K562 treated with DMSO at 1 percent for 24 hours (cell line): ENCODE measurements around the gene RPS3. TPM values are rescaled to one million over a fixed set of nuclear protein-coding genes. Genes with fewer than 3 reads are reported as not detected.

Experiments
- total RNA-seq: library from RNA; unstranded; fragments of 300-600 nt; gene quantifications from 2 replicates; pipeline ENCODE4 v1.2.3, GENCODE V29; 2022; ENCODE audit warnings: low read depth; ENCODE audit not compliant: insufficient read depth

RPS3 gene
- 5,373 and 5,444 TPM in 2 replicates for total RNA-seq

DNA sequence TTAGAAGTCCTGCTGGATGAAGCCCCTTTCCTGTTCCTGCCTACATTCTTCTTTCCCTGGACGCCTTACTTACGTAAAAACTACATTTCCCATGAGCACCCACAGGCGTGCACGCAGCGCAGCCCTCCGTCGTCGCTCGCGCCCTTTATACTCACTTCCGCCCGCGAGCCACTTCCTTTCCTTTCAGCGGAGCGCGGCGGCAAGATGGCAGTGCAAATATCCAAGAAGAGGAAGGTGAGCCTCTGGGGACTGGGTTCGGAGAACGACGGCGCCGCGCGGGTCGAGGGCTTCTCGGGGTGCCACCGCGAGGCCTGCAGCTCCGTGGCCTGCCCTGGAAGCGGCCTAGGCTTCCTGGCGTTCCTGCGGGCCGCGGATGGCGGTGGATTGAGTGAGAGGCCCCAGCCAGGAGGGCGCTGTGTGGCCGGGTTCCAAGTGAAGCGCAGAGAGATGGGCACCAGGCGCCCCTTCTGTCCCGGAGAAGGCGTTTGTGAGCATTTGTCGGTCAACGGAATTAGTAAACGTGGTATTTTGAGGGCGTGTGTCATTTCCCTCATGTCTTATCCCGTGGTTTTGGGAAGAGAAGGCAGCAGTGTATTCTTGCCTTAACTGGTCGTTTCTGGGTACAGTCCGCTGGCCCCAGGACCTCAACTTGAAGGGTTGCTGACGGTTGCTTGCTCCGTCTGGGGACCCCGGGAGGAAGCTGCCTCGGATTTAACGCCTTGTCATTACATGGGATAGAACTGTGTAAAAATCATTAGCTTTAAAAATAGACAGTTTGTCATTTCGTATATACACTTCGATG is at the start of gene RPS3:
RPS3 (plus strand) TSS at position 175 of the 802 bp plus-strand sequence; CDS start at position 205, 30 bp downstream.

DNA sequence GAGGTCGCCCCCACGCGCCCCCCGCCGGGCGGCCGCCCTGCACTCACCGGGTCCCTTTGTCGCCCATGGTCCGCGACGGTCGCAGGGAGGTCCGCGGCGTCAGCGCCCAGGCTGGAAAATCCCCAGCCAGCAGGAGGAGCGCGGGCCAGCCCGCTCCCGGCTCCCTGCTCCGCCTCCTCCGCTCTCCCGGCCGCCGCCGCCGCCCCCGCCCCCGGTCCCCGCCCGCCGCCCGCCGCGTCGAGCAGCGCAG is 47.9 kb upstream of the RPS3 start, which contains the start of gene ARRB1:
ARRB1 (minus strand) TSS at position 121 of the 250 bp plus-strand sequence; CDS start at position 67, 54 bp downstream.

DNA sequence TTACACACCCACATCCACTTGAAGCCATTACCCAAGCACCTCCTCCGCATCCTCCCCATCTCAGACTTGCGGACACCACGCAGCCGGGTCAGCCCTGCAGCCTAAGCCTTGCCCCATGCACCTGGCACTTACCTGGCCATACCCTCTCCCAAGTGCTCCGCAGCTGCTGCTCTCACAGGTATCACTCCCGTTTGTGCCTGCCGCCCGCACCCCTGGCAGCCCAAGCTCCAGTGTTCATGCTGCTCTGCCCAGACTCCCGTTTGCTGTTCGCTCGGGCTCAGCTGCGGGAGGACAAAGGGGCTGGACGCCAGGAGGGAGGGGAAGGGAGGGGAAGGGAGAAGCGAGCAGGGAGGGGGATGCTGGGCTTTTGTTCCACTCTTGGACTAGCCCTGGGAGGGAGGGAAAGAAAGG is 33.6 kb downstream of the RPS3 start, which contains the start of gene KLHL35:
KLHL35 (minus strand) TSS at position 293 of the 411 bp plus-strand sequence. CDS start 2,574 bp downstream, outside the sequence.

Other genes starting within 250 kb of the RPS3 start
- gene SLCO2B1, start 248.4 kb upstream of the RPS3 start, total RNA-seq = 14.8 and 19.7 TPM in 2 replicates
- 0.23 and 0.36 TPM in 2 replicates for gene TPBGL, start 158.7 kb upstream of the RPS3 start, total RNA-seq
- 53.9 and 54.6 TPM in 2 replicates for gene ARRB1, start 47.9 kb upstream of the RPS3 start, total RNA-seq
- 0.53 TPM in 1 of 2 replicates, not detected in the other for gene KLHL35, start 33.7 kb downstream of the RPS3 start, total RNA-seq
- 56.9 and 60.9 TPM in 2 replicates for gene GDPD5, start 126.4 kb downstream of the RPS3 start, total RNA-seq
- 243 and 270 TPM in 2 replicates for gene SERPINH1, start 162.7 kb downstream of the RPS3 start, total RNA-seq